HG02973 (cell line): ENCODE measurements around the gene N4BP2L1.
"Not testable (repeated sequence)": the region's sequence is repeated elsewhere in the genome, so short reads cannot be mapped to it uniquely, and the experiment has no call there.

ENCODE experiments used
- ATAC-seq: cut with Tn5 transposase; IDR thresholded peaks from one replicate; pipeline ENCODE4 v1.9.1; 2021; ENCODE audit warnings: moderate library complexity; ENCODE audit not compliant: unreplicated experiment

N4BP2L1 gene

GRCh38 chr13:32391101-32391619 lies 36.8 kb downstream of the N4BP2L1 start:
- ATAC-seq, result no peak

GRCh38 chr13:32390484-32390883 lies 37.4 kb downstream of the N4BP2L1 start:
- no peak for ATAC-seq

GRCh38 chr13:32390048-32390447 lies 37.9 kb downstream of the N4BP2L1 start:
- ATAC-seq, result peak; percentile 83

- no peak for ATAC-seq
These were observed 42.5 kb downstream of the N4BP2L1 start for GRCh38 chr13:32385410-32385809.

GRCh38 chr13:32384702-32385101 lies 43.2 kb downstream of the N4BP2L1 start:
- no peak for ATAC-seq

- ATAC-seq, result no peak
These were observed 43.9 kb downstream of the N4BP2L1 start for GRCh38 chr13:32383836-32384618.

- ATAC-seq, result no peak
These were observed 46.4 kb downstream of the N4BP2L1 start for GRCh38 chr13:32381539-32381938.

GRCh38 chr13:32378012-32378411 lies 49.9 kb downstream of the N4BP2L1 start:
- no peak for ATAC-seq

- no peak for ATAC-seq
These were observed 51.1 kb downstream of the N4BP2L1 start for GRCh38 chr13:32376642-32377415.

- no peak for ATAC-seq
These were observed 57.1 kb downstream of the N4BP2L1 start for GRCh38 chr13:32370805-32371204.

GRCh38 chr13:32362574-32362973 lies 65.4 kb downstream of the N4BP2L1 start:
- ATAC-seq, result no peak

- not testable (repeated sequence) for ATAC-seq
These were observed 72.0 kb downstream of the N4BP2L1 start for GRCh38 chr13:32355935-32356334.

- no peak for ATAC-seq
These were observed 73.9 kb downstream of the N4BP2L1 start for GRCh38 chr13:32354040-32354439.

GRCh38 chr13:32350839-32351441 lies 77.0 kb downstream of the N4BP2L1 start:
- not testable (repeated sequence) for ATAC-seq
